ENCODE measurements around the gene FGFR2.

FGFR2 gene

GRCh38 chr10:121540732-121541395, 57.4 kb downstream of the FGFR2 start:
- H2AFZ ChIP-seq (ENCODE audit: low read depth) = no peak overlapping the region
- no peak overlapping the region for H3K4me3 ChIP-seq (IDR thresholded peaks at IDR 0.05; ENCODE audit: insufficient read depth, low read depth, low read length)
- H3K4me2 ChIP-seq = no peak overlapping the region
- H3K9ac ChIP-seq = no peak overlapping the region
- no peaks in the 10 kb centered on the region for H4K20me1 ChIP-seq (ENCODE audit: insufficient read depth)
- no peak overlapping the region for H3K27ac ChIP-seq
- no peaks in the 10 kb centered on the region for H3K36me3 ChIP-seq (ENCODE audit: insufficient read depth)
- H3K4me1 ChIP-seq (ENCODE audit: low read depth, poor library complexity, severe bottlenecking) = peaks cover 11% of the 10 kb centered on the region
- peaks cover 7% of the 10 kb centered on the region; the same call in 1 of the 2 replicates for H3K79me2 ChIP-seq (ENCODE audit: insufficient read depth, low read depth)
- no peak for TF ChIP-seq CTCF (conservative IDR thresholded peaks at IDR 0.05; ENCODE audit: low read depth, low read length)
- no peaks in the 10 kb centered on the region for H3K27me3 ChIP-seq (ENCODE audit: insufficient read depth, low read depth)

GRCh38 chr10:121539786-121540185, 58.5 kb downstream of the FGFR2 start:
- H3K27ac ChIP-seq = no peak overlapping the region
- H3K36me3 ChIP-seq (ENCODE audit: insufficient read depth) = no peaks in the 10 kb centered on the region
- no peaks in the 10 kb centered on the region for H4K20me1 ChIP-seq (ENCODE audit: insufficient read depth)
- no peak overlapping the region for H3K4me2 ChIP-seq
- TF ChIP-seq CTCF (conservative IDR thresholded peaks at IDR 0.05; ENCODE audit: low read depth, low read length) = no peak
- peaks cover 7% of the 10 kb centered on the region; the same call in 1 of the 2 replicates for H3K79me2 ChIP-seq (ENCODE audit: insufficient read depth, low read depth)
- H3K4me1 ChIP-seq (ENCODE audit: low read depth, poor library complexity, severe bottlenecking) = peaks cover 5% of the 10 kb centered on the region
- H3K27me3 ChIP-seq (ENCODE audit: insufficient read depth, low read depth) = no peaks in the 10 kb centered on the region
- no peak overlapping the region for H3K4me3 ChIP-seq (IDR thresholded peaks at IDR 0.05; ENCODE audit: insufficient read depth, low read depth, low read length)
- H2AFZ ChIP-seq (ENCODE audit: low read depth) = no peak overlapping the region
- no peak overlapping the region for H3K9ac ChIP-seq

- Histone ChIP-seq H2AFZ (ENCODE audit: low read depth) (no peak overlapping the region), H3K27me3 (ENCODE audit: insufficient read depth, low read depth) (no peaks in the 10 kb centered on the region), H3K27ac (no peak overlapping the region), H3K9ac (no peak overlapping the region), H4K20me1 (ENCODE audit: insufficient read depth) (no peaks in the 10 kb centered on the region), H3K79me2 (ENCODE audit: insufficient read depth, low read depth) (0 out of 2 replicates have a peak, but pooled peaks cover 5% of the 10 kb centered on the region), H3K4me2 (no peak overlapping the region), H3K4me3 (IDR thresholded peaks at IDR 0.05; ENCODE audit: insufficient read depth, low read depth, low read length) (no peak overlapping the region), H3K4me1 (ENCODE audit: low read depth, poor library complexity, severe bottlenecking) (no peaks in the 10 kb centered on the region), H3K36me3 (ENCODE audit: insufficient read depth) (no peaks in the 10 kb centered on the region)
- TF ChIP-seq CTCF (conservative IDR thresholded peaks at IDR 0.05; ENCODE audit: low read depth, low read length) = no peak
These were observed 61.8 kb downstream of the FGFR2 start for GRCh38 chr10:121536310-121536913.

- Histone ChIP-seq H3K79me2 (ENCODE audit: insufficient read depth, low read depth) (0 out of 2 replicates have a peak, but pooled peaks cover 3% of the 10 kb centered on the region), H3K36me3 (ENCODE audit: insufficient read depth) (no peaks in the 10 kb centered on the region)
- TF ChIP-seq CTCF (conservative IDR thresholded peaks at IDR 0.05; ENCODE audit: low read depth, low read length) = no peak
These were observed 62.9 kb downstream of the FGFR2 start for GRCh38 chr10:121535381-121535780.

More at GRCh38 chr10:121535381-121535780, 62.9 kb downstream of the FGFR2 start:
- H3K4me3 ChIP-seq (IDR thresholded peaks at IDR 0.05; ENCODE audit: insufficient read depth, low read depth, low read length) = no peak overlapping the region
- H3K27ac ChIP-seq = no peak overlapping the region
- H2AFZ ChIP-seq (ENCODE audit: low read depth) = no peak overlapping the region
- H3K27me3 ChIP-seq (ENCODE audit: insufficient read depth, low read depth) = no peaks in the 10 kb centered on the region
- H4K20me1 ChIP-seq (ENCODE audit: insufficient read depth) = no peaks in the 10 kb centered on the region
- no peaks in the 10 kb centered on the region for H3K4me1 ChIP-seq (ENCODE audit: low read depth, poor library complexity, severe bottlenecking)
- H3K9ac ChIP-seq = no peak overlapping the region
- no peak overlapping the region for H3K4me2 ChIP-seq
